Effector CD4-positive, alpha-beta T cell (primary cell): ENCODE measurements around the gene GNAI3.

Experiments used
- DNase-seq: peaks from one replicate; pipeline ENCODE4 v3.0.0-alpha.2; 2020

GNAI3 gene

GRCh38 chr1:109546311-109547109, 1.9 kb upstream of the GNAI3 start:
- DNase-seq: peak; percentile 91

GRCh38 chr1:109547463-109548320, 723 bp upstream of the GNAI3 start:
- no peak for DNase-seq

GRCh38 chr1:109556563-109556962, 8.1 kb downstream of the GNAI3 start:
- no peak for DNase-seq

GRCh38 chr1:109557520-109557919, 9.1 kb downstream of the GNAI3 start:
- DNase-seq: no peak

- DNase-seq: no peak
These were observed 11.6 kb downstream of the GNAI3 start for GRCh38 chr1:109559995-109560394.

- DNase-seq: no peak
These were observed 15.9 kb downstream of the GNAI3 start for GRCh38 chr1:109564194-109564878.

GRCh38 chr1:109565241-109565640, 16.8 kb downstream of the GNAI3 start:
- DNase-seq: no peak

- DNase-seq: no peak
These were observed 18.6 kb downstream of the GNAI3 start for GRCh38 chr1:109566982-109567381.

GRCh38 chr1:109567877-109568672, 19.7 kb downstream of the GNAI3 start:
- no peak for DNase-seq

GRCh38 chr1:109569323-109569722, 20.9 kb downstream of the GNAI3 start:
- DNase-seq: no peak

- DNase-seq: no peak
These were observed 22.0 kb downstream of the GNAI3 start for GRCh38 chr1:109570414-109570813.

GRCh38 chr1:109573785-109574184, 25.4 kb downstream of the GNAI3 start:
- DNase-seq: no peak

- no peak for DNase-seq
These were observed 30.6 kb downstream of the GNAI3 start for GRCh38 chr1:109578947-109579443.

- no peak for DNase-seq
These were observed 31.1 kb downstream of the GNAI3 start for GRCh38 chr1:109579491-109579890.

GRCh38 chr1:109582021-109582420, 33.6 kb downstream of the GNAI3 start:
- no peak for DNase-seq

GRCh38 chr1:109584766-109585165, 36.4 kb downstream of the GNAI3 start:
- DNase-seq: no peak

- no peak for DNase-seq
These were observed 37.6 kb downstream of the GNAI3 start for GRCh38 chr1:109586055-109586454.

GRCh38 chr1:109589177-109589576, 40.8 kb downstream of the GNAI3 start:
- DNase-seq: no peak

- no peak for DNase-seq
These were observed 41.3 kb downstream of the GNAI3 start for GRCh38 chr1:109589679-109590078.

- no peak for DNase-seq
These were observed 44.5 kb downstream of the GNAI3 start for GRCh38 chr1:109592916-109593315.

GRCh38 chr1:109595531-109595930, 47.1 kb downstream of the GNAI3 start:
- no peak for DNase-seq

GRCh38 chr1:109598156-109598555, 49.7 kb downstream of the GNAI3 start:
- no peak for DNase-seq
